ENCODE results near the gene PSD2.

The PSD2 gene

DNA sequence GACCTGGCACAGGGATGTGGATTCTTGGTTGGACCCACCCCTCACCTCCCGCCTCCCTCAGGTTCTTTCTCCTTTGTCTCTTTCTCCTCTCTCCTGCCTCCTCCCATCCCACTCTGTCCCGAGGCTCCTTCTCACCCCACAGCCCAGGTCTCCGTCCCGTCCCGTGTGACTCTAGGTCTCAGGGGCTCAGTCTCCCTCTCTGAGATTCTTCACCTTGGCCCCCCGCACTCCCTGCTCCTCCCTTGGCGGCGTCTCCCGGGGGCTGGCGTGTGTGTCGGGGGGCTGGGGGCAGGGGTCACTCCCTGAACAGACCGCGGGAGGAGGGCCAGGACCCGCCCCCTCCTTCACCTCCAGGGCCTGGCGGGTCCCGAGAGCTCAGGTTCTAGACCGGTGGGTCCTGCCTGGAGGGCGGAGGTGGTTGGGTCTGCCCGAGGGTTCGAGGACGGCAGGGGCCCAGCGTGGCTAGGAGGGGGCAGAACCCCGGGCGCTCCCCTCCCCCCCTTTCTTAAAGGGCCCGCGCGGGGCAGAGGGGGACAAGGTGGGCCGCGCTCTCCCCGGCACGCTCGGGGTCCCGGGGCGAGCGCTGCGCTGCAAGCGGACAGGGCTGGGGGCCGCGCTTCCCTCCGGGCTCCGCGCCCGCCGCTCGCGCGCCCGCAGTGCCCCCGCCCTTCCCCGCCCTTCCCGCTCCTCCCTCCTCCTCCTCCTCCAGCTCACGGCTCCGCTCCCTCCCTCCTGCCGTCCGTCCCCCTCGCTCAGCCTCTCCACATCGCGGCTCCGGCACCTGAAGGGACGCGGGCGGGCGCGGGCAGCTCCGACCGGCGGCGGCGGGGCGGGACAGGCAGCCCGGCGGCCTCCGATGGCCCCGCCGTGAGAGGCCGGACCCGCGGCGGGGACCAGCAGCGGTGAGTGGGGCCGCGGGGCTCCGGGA, at the start of gene PSD2:
Gene PSD2 (plus strand): TSS at position 735 of the 928 bp plus-strand sequence. CDS start 13,633 bp downstream, outside the sequence.
- DNase-seq, result no peak
- in situ Hi-C loops (cut with MboI; ENCODE audit: low pct_unique_long_range_greater_than_20kb, low sequenced_read_pairs), result loop anchor here (10.0 kb wide), 1 partner anchor 49 kb away; no protein-coding TSS in a partner anchor

DNA sequence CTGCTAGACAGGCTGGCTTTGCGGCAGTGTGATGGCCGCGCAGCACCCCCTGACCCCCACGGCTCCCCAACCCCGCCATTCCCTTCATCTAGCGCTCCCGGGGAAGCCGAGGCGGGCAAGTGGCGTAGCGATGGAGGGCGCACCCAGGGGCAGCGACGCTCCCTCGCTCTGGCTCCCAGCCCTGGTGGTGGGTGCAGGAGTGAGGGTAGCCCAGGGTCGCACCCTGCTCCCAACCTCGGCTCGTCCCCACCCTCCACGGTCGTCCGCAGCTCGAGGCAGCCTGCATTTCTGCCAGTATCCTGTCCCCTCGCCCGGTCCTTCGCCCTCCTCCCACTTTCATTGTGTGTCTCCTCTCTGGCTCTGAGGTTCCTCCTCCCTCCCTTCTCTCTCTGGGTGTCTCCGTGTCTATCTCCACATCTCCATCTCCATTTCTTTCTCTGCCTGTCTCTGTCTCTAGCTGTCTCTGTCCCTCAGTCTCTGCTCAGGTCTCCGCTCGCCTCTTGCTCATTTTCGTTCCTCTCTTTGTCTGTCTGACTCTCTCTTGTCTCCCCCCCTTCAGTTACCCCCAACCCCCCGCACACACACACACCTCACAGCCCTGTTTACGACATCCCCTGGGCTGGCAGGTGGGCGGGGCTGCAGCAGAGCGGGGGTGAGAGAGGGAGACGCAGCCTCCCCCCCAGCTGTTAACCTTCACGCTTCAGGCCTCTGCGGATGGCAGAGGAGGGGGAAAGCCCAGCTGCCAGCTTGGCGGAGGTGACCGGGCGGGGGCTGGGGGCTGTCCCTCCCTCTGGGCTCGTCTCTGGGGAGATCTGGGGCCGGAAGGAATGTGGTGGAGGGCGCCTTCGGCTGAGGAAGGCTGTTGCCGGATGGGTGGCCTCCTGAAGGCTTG, 48.7 kb upstream of the PSD2 start:
- DNase-seq, result peak; percentile 43
- in situ Hi-C loops (cut with MboI; ENCODE audit: low pct_unique_long_range_greater_than_20kb, low sequenced_read_pairs), result no loop called here

DNA sequence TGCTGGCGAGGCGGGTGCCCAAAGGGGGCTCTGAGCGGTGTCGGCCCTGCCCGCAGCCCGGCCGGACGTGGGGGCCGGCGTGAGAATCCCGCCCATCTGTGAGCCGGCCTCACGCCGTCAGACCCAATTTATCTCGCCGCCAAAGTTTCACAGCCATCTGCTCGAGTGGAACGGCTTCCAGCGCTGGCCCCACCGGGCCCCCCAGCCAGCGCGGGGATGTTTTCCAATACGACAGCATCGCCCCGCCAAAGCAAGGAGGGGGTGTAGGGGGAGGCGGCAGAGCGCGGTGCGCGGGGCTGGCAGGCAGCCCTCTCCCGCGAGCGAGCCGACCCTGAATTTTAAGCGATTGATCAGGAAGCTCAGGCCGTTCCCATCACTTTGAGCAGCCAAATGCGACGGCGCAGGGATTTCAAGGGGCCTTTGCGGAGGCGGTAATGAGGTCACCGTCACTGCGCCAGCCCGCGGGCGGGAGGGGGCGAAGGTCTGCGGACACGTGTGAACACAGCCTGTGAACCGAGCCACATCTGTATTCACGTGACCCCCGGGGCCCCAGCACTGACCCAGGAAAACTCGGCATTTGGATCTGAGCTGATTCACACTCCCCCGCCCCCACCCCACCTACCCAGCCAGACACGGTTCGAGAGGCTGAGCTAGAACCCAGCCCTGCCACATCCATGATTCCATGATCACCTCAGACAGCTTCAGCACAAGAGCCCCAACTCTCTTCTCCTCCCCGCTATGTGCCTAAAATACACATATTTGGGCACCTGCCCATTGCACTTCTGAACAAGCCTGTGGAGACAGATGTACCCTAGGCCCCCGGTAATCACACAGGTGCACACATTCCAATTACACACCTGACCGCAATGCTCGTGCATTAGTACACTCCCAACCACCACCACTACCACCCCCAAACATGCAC, 47.8 kb upstream of the PSD2 start:
- in situ Hi-C loops (cut with MboI; ENCODE audit: low pct_unique_long_range_greater_than_20kb, low sequenced_read_pairs), result no loop called here
- no peak for DNase-seq

DNA sequence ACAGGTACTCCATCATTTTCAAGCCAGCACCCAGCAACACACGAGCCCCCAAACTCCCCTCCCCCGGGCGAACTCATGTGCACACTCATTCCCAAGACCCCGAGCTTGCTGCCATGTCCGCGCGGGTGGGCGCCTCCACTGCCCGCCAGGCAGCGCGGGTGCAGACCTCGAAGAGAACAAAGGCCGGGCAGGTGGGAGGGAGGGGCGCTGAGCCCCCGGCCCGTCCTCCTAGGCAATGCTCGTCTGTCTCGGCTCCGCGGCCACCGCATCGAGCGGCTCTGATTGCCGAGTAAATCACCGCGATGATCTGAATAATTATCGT, 47.1 kb upstream of the PSD2 start:
- in situ Hi-C loops (cut with MboI; ENCODE audit: low pct_unique_long_range_greater_than_20kb, low sequenced_read_pairs), result no loop called here
- DNase-seq, result no peak

DNA sequence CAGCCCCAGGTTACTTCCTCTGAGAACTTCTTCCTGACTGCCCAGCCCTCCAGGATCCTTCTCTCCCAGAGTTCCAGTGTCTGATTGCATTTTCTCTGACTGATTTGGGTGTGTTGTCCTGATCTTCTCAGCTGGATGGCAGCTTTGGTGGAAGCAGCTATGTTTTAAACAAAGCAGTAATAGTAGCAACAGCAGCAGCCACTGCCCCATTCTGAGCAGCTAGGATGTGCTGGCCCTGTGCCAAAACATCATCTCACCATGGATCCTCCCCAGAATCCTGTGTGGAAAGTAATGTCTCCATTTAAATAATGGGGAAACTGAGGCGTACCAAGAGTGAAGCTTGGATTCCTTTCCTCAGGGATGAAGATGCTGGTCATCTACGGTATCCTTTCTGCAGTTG, 46.4 kb upstream of the PSD2 start:
- in situ Hi-C loops (cut with MboI; ENCODE audit: low pct_unique_long_range_greater_than_20kb, low sequenced_read_pairs), result no loop called here
- no peak for DNase-seq

GRCh38 chr5:139751236-139751635, 44.4 kb upstream of the PSD2 start:
- in situ Hi-C loops (cut with MboI; ENCODE audit: low pct_unique_long_range_greater_than_20kb, low sequenced_read_pairs), result no loop called here
- no peak for DNase-seq

GRCh38 chr5:139752506-139753473, 42.8 kb upstream of the PSD2 start:
- DNase-seq, result no peak
- in situ Hi-C loops (cut with MboI; ENCODE audit: low pct_unique_long_range_greater_than_20kb, low sequenced_read_pairs), result no loop called here

DNA sequence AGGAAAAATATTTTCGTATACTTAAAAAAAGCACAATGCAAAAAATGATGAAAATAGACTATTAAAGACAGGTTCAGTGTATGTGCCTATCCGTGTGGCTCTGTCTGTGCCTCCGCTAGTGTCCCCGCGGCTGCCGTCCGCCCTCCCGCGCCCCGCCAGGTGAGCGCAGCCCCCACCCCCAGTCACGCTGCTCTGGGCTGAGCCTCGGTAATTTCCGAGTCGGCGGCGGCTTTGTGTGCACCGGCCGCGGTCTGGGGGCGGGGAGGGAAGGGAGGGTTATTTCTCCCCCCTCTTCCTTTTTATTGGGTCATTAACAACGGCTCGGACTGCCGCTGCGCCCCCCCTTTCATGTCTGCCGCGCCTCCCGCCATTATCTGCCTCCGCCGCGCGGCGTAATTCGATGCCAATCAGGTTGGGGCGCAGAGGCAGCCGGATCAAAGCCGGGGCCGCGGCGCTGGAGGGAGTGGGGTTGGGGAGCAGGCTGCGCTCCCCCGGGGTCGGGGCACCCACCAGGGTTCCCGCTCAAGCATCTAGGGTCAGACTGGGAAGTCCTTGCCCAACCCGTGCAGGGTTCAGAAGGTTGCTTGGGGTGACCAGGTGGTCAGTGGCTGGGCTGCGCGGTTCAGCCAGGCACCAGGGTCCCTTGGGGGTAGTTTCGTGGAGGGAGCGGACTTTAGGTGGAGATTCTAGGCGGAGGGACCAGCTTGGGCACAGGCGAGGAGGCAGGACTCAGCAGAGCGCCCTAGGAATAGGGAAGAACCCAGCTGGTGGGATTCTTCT, 39.5 kb upstream of the PSD2 start:
- in situ Hi-C loops (cut with MboI; ENCODE audit: low pct_unique_long_range_greater_than_20kb, low sequenced_read_pairs), result no loop called here
- no peak for DNase-seq

GRCh38 chr5:139756971-139757370, 38.6 kb upstream of the PSD2 start:
- in situ Hi-C loops (cut with MboI; ENCODE audit: low pct_unique_long_range_greater_than_20kb, low sequenced_read_pairs), result no loop called here
- no peak for DNase-seq

DNA sequence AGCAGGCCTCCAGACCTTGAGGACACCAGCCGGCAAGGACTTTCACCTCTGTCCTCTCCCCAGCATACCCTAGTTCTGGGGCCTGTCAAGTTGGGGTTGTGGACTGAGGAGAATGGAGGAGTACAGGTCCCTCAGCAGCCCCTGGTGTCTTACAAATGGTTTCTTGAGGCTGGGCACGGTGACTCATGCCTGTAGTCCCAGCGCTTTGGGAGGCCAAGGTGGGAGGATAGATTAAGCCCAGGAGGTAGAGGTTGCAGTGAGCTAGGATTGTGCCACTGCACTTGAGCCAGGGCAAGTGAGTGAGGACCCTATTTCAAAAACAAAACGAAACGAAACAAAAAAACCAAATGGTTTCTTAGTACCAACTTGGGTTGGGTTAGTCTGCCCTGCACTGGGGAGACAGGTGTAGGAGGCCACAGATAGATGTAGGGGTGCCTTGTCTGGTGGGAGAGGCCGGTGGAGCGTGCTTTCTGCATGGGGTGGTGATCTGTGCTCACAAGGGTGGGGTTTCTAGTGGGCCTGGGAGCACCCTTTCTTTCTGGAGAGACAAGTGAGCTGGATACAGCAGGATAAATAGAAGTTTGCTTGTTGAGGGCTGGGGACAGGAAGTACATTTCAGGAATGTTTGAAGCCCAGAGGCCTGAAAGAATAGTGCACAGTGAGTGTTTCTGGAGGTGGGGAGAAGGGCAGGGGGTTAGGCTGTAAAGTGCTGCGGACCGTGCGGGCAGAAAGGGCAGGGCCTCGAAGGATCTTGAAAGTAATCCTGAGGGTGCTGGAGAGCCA, 37.7 kb upstream of the PSD2 start:
- DNase-seq, result no peak
- in situ Hi-C loops (cut with MboI; ENCODE audit: low pct_unique_long_range_greater_than_20kb, low sequenced_read_pairs), result no loop called here

- DNase-seq, result no peak
These were observed 37.0 kb upstream of the PSD2 start for GRCh38 chr5:139758510-139759075.

GRCh38 chr5:139759219-139759721, 36.3 kb upstream of the PSD2 start:
- no peak for DNase-seq
- in situ Hi-C loops (cut with MboI; ENCODE audit: low pct_unique_long_range_greater_than_20kb, low sequenced_read_pairs), result no loop called here

More at GRCh38 chr5:139758510-139759075, 37.0 kb upstream of the PSD2 start:
- in situ Hi-C loops (cut with MboI; ENCODE audit: low pct_unique_long_range_greater_than_20kb, low sequenced_read_pairs), result no loop called here

DNA sequence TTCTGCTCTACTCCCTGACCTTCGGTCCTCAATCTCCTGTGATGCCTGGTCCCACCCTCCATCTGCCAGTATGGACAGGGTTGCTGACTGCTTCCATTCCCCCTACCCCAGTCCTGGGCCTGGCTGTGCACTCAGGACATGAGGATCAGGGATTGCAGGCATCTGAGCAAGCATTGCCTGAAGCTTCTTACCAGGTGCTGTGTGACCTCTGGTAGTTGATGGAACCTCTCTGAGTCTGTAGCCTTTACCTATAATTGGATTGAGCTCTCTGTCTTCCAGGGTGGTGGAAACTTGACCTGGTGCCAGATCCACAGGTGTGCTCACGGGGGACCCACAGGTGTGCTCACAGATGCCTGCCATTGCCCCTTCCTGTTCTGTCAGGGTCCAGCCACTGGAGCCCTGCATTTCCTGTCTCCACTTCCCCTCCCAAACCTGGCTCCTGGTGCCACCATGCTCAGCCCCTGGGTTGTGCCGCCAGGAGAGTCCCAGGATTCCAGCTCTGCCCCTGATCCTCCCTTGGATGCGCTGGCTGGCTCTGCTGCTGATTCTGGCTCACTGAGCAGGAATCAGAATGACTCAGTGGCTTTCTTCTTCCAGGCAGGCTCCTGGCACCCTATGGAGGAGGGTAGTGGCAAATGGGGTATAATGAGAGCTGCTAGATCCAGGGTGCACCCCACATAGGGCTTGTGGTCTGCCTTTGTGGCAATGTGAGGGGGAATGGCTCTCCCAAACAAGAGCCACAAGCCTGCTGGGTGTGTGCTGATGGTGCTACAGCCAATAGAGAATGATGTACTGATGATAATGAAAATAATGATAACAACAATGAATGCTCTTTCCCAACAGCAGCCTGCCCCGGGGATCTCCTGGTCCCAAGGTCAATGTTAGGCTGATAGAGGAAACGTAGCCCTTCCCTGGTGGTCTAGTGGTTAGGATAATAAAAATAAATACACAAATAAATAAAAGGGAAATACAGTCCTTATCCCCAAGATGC, 35.2 kb upstream of the PSD2 start:
- in situ Hi-C loops (cut with MboI; ENCODE audit: low pct_unique_long_range_greater_than_20kb, low sequenced_read_pairs), result loop anchor here (10.0 kb wide), 1 partner anchor 126 kb away; no protein-coding TSS in a partner anchor

DNA sequence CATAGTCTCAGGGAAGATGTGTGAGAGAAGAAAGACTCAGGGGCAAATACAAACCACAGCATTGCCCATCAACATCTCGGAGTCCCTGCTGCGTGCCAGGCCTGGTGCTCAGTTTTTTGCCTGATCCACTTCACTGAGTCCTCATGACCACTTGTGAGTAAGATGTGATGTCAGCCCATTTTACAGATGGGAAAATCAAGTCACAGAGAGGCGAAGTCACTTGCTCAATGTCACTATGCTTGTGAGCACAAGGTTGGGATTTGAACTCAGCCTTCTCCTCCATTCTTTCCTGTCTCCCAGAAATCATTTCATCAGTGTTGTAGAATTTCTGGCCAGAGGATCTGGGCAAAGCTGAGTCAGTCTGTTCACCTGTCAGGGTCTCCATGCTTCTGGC, 34.6 kb upstream of the PSD2 start:
- in situ Hi-C loops (cut with MboI; ENCODE audit: low pct_unique_long_range_greater_than_20kb, low sequenced_read_pairs), result loop anchor here (10.0 kb wide), 1 partner anchor 126 kb away; no protein-coding TSS in a partner anchor
- DNase-seq, result no peak

More for the DNA sequence above, 35.2 kb upstream of the PSD2 start:
- DNase-seq, result no peak

- DNase-seq, result no peak
- in situ Hi-C loops (cut with MboI; ENCODE audit: low pct_unique_long_range_greater_than_20kb, low sequenced_read_pairs), result loop anchor here (10.0 kb wide), 1 partner anchor 127 kb away; no protein-coding TSS in a partner anchor
These were observed 34.1 kb upstream of the PSD2 start for GRCh38 chr5:139761501-139761900.

Measured in KBM-7 (cell line).